ENCODE measurements around the gene CALHM5. TPM values are rescaled to one million over a fixed set of nuclear protein-coding genes. Genes with fewer than 3 reads are reported as not detected.

CALHM5 gene
- total RNA-seq, 1 donor from 2014 or later, result 1.8 TPM

DNA sequence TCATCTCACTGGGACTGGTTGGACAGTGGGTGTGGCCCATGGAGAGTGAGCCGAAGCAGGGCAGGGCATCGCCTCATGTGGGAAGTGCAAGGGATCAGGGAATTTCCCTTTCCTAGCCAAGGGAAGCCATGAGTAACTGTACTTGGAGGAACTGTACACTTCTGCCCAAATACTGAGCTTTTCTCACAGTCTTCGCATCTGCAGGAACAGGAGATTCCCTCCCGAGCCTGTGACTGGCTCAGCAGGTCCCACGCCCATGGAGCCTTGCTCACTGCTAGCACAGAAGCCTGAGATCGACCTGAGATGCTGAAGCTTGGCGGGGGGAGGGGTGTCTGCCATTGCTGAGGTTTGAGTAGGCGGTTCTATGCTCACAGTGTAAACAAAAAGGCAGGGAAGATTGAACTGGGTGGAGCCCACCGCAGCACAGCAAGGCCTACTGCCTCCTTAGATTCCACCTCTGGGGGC is 10.4 kb upstream of the CALHM5 start:
- no peak for FAIRE-seq
- Histone ChIP-seq H2AFZ (ENCODE audit: low read depth, low read length) (no peak overlapping the region), H3K9me3 (ENCODE audit: insufficient read depth, low read depth, low read length) (no peaks in the 10 kb centered on the region), H3K4me3 (ENCODE audit: insufficient read depth, low read depth, low read length) (no peak overlapping the region), H3K4me1 (ENCODE audit: insufficient read depth, low read length) (peaks cover 2% of the 10 kb centered on the region), H3K27me3 (ENCODE audit: insufficient read depth, low read length) (no peaks in the 10 kb centered on the region), H3K27ac (ENCODE audit: low read depth, low read length) (no peak overlapping the region), H3K9ac (ENCODE audit: low read length) (no peak overlapping the region), H3K4me2 (ENCODE audit: low read length) (peak overlapping the region; percentile 33), H3K36me3 (ENCODE audit: insufficient read depth, low read length) (no peaks in the 10 kb centered on the region), H4K20me1 (ENCODE audit: insufficient read depth, low read length) (no peaks in the 10 kb centered on the region), H3K79me2 (ENCODE audit: insufficient read depth, low read length) (no peaks in the 10 kb centered on the region)
- Mint-ChIP-seq H3K4me3 (ENCODE audit: unreplicated experiment) (no peak overlapping the region), H3K4me1 (ENCODE audit: low read depth, unreplicated experiment) (no peaks in the 10 kb centered on the region), H3K27me3 (ENCODE audit: low read depth, unreplicated experiment) (peaks cover 2% of the 10 kb centered on the region), H3K27ac (ENCODE audit: unreplicated experiment) (no peak overlapping the region), H3K36me3 (ENCODE audit: low read depth, unreplicated experiment) (no peaks in the 10 kb centered on the region), H3K9me3 (ENCODE audit: unreplicated experiment) (peaks cover 22% of the 10 kb centered on the region)
- DNase-seq (ENCODE audit: low read depth), result no peak
- TF ChIP-seq EZH2 (IDR thresholded peaks at IDR 0.05; ENCODE audit: insufficient read depth, low read length), result no peak
- no peak for TF ChIP-seq CTCF (IDR thresholded peaks at IDR 0.05; ENCODE audit: insufficient read depth, low read depth, low read length)

- no peak overlapping the region for H3K9ac ChIP-seq (ENCODE audit: low read length)
- H3K4me1 ChIP-seq (ENCODE audit: insufficient read depth, low read length), result peaks cover 8% of the 10 kb centered on the region
- no peak overlapping the region for H3K27ac ChIP-seq (ENCODE audit: low read depth, low read length)
- no peak overlapping the region for H3K4me2 ChIP-seq (ENCODE audit: low read length)
- Mint-ChIP-seq H3K4me1 (ENCODE audit: low read depth, unreplicated experiment) (peaks cover 4% of the 10 kb centered on the region), H3K36me3 (ENCODE audit: low read depth, unreplicated experiment) (no peaks in the 10 kb centered on the region), H3K9me3 (ENCODE audit: unreplicated experiment) (peaks cover 23% of the 10 kb centered on the region), H3K27ac (ENCODE audit: unreplicated experiment) (no peak overlapping the region), H3K4me3 (ENCODE audit: unreplicated experiment) (no peak overlapping the region), H3K27me3 (ENCODE audit: low read depth, unreplicated experiment) (no peaks in the 10 kb centered on the region)
- TF ChIP-seq CTCF (IDR thresholded peaks at IDR 0.05; ENCODE audit: insufficient read depth, low read depth, low read length) (no peak), EZH2 (IDR thresholded peaks at IDR 0.05; ENCODE audit: insufficient read depth, low read length) (no peak)
- no peak for DNase-seq (ENCODE audit: low read depth)
- H3K27me3 ChIP-seq (ENCODE audit: insufficient read depth, low read length), result no peaks in the 10 kb centered on the region
- no peak for FAIRE-seq
- no peaks in the 10 kb centered on the region for H4K20me1 ChIP-seq (ENCODE audit: insufficient read depth, low read length)
- no peak overlapping the region for H2AFZ ChIP-seq (ENCODE audit: low read depth, low read length)
- peaks cover 4% of the 10 kb centered on the region for H3K79me2 ChIP-seq (ENCODE audit: insufficient read depth, low read length)
- H3K9me3 ChIP-seq (ENCODE audit: insufficient read depth, low read depth, low read length), result no peaks in the 10 kb centered on the region
- no peak overlapping the region for H3K4me3 ChIP-seq (ENCODE audit: insufficient read depth, low read depth, low read length)
- no peaks in the 10 kb centered on the region for H3K36me3 ChIP-seq (ENCODE audit: insufficient read depth, low read length)
These were observed 4.1 kb upstream of the CALHM5 start for GRCh38 chr6:116507324-116507723.

- Histone ChIP-seq H3K27ac (ENCODE audit: low read depth, low read length) (no peak overlapping the region), H3K36me3 (ENCODE audit: insufficient read depth, low read length) (no peaks in the 10 kb centered on the region), H2AFZ (ENCODE audit: low read depth, low read length) (no peak overlapping the region), H3K4me1 (ENCODE audit: insufficient read depth, low read length) (peaks cover 11% of the 10 kb centered on the region), H3K27me3 (ENCODE audit: insufficient read depth, low read length) (no peaks in the 10 kb centered on the region), H3K4me3 (ENCODE audit: insufficient read depth, low read depth, low read length) (no peak overlapping the region), H3K9me3 (ENCODE audit: insufficient read depth, low read depth, low read length) (no peaks in the 10 kb centered on the region), H3K4me2 (ENCODE audit: low read length) (no peak overlapping the region), H3K79me2 (ENCODE audit: insufficient read depth, low read length) (peaks cover 14% of the 10 kb centered on the region), H3K9ac (ENCODE audit: low read length) (no peak overlapping the region), H4K20me1 (ENCODE audit: insufficient read depth, low read length) (no peaks in the 10 kb centered on the region)
- H3K9me3 Mint-ChIP-seq (ENCODE audit: unreplicated experiment), result peaks cover 17% of the 10 kb centered on the region
- no peak for FAIRE-seq
- no peak for DNase-seq (ENCODE audit: low read depth)
- H3K27ac Mint-ChIP-seq (ENCODE audit: unreplicated experiment), result no peak overlapping the region
- H3K27me3 Mint-ChIP-seq (ENCODE audit: low read depth, unreplicated experiment), result no peaks in the 10 kb centered on the region
- no peak overlapping the region for H3K4me3 Mint-ChIP-seq (ENCODE audit: unreplicated experiment)
- no peak for TF ChIP-seq EZH2 (IDR thresholded peaks at IDR 0.05; ENCODE audit: insufficient read depth, low read length)
- TF ChIP-seq CTCF (IDR thresholded peaks at IDR 0.05; ENCODE audit: insufficient read depth, low read depth, low read length), result no peak
- H3K36me3 Mint-ChIP-seq (ENCODE audit: low read depth, unreplicated experiment), result no peaks in the 10 kb centered on the region
- peaks cover 11% of the 10 kb centered on the region for H3K4me1 Mint-ChIP-seq (ENCODE audit: low read depth, unreplicated experiment)
These were observed 2.9 kb upstream of the CALHM5 start for GRCh38 chr6:116508527-116508926.
